Astrocyte of the hippocampus (primary cell): ENCODE results near the gene THADA.

Experiments
- DNase-seq: peaks from one replicate; pipeline ENCODE4 v3.0.0; 2011; ENCODE audit warnings: low read depth, low spot score

Gene THADA

DNA sequence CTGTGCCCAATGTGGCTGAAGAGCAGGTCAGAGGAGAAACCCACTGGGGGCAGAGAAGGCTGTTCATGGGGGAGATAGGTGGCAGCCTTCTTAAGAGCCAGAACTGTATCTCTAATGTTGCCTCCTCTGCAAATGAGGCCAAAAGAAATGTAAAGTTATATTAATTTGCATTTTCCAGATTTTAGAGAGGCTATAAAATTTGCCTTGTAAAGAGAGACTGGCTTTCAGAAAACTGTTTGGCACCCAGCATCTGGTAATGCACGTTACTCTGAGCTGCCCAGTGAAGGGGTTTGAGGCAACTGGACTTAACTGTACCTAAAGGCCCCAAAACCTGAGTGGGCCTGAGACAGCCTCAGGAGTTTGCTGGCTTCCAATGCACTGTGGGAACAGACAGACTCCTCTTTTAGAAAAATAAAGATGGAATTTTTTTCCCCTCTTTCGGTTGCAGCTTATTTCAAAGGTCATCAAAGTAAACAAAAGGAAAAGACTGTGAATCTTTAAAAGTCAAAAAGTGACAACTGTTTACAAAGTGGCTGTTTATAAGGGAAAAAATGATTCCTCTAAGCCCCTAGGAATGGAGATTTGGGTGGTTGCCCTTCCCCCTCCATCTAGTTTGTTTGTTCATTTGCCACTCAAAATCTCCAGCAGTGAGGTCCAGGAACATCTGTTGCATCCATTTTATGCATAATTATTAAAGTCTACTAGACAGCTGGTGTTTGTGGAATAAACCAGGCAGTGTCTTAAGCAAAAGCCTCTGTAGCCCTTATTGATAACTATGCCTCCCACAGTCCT lies 237.2 kb downstream of the THADA start:
- no peak for DNase-seq

DNA sequence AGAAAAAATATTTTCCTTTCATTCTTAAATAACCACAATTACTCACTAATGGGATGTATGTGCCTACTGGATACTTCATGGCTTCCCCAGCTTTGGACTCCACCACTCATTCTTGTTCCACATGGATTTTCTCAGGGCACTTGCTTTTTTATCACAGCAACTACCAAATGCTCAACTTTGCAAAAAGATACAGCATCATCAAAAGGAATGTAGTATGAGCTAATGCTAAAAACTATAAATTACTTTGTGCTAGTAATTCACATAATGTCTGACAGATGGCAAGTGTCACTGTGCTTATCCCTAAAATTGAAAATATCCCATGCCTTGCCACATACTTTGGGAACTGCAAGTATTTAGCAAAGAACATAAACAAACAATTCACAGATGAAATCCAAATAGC lies 239.1 kb downstream of the THADA start:
- DNase-seq: peak; percentile 57

DNA sequence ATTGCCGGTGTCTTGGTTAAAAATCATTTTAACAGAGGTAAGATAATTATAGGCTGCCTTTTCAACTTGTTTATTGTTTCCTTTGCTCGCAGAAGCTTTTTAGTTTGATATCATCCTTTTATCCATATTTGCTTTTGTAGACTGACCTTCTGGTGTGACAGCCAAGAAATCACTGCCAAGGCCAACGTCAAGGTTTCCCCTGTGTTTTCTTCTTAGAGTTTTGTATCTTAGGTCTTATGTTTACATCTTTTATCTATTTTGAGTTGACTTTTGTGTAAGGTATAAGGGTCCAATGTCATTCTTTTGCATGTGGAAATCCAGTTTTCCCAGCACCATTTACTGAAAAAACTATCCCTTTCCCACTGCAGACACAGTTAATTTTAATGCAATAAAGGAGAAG lies 240.4 kb downstream of the THADA start:
- DNase-seq: no peak

DNA sequence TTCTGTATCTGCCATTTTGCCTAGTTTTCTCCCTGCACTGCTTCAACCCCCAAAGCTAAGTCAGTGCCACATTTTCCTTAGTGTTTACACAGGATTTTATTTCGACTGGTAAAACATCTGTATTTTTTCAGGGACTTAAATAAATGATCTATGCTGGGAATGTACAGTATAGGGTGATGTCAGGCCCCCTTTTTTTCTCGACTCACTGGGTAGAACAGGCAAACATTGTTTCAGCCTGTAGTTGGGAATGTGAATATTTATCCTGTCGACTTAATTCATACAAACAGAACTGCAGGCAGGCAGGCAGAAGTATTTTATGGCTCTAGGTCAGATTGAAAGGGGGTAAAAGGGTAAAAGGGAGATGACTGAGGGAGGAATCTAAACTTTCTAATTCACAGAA lies 245.9 kb downstream of the THADA start:
- DNase-seq: peak; percentile 39

DNA sequence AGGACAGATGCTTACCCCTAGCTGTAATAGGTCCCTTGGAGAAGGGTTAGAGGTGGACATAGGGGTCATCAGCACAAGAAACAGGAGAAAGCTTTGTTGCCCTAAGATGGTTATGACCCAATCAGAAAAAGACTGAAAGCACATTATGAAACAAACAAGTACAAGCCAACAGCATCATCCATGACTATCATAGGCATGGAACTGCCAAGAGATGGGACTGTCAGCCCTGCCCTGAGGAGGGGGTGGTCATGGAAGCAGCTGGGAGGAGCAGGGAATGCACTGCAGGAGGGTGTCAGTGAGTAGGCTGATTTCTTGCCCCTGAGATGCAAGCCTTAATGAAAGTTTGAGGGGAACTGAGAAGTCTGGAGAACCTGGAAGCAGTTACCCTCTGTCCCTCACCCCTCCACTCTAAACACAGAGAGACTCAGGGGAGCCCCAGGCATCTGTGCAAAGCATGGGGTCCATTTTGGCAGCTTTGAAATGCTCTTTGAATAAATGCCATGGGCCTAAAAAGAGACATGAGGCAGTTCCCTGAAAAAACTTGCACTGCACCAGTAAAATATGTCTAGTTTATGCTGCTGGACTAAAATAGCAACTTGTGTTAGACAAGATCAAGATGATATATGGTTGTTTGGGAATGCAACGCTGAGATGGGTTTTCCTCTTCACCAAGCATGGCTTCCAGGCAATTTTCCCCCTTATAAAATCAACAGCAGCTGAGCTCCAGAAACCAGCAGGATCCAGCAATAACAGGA lies 246.8 kb downstream of the THADA start:
- no peak for DNase-seq

DNA sequence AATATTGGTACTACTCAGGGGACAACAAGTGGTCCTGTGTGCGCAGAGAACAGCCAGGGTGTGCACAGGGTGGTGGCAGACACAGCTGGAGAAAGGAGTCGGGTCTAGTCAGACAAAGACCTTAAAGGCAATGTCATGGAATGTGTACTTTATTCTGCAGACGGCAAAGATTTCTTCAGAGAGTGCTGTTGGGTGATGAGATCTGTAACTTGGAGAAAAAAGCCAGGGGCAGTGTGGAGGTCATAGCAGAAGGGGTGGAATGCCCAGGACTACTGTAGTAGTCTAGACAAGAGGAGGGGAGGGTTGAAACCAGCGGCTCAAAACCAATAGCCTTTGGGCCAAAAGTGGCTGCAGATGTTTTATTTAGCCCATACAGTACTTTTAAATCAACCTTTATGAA lies 248.1 kb downstream of the THADA start:
- no peak for DNase-seq

DNA sequence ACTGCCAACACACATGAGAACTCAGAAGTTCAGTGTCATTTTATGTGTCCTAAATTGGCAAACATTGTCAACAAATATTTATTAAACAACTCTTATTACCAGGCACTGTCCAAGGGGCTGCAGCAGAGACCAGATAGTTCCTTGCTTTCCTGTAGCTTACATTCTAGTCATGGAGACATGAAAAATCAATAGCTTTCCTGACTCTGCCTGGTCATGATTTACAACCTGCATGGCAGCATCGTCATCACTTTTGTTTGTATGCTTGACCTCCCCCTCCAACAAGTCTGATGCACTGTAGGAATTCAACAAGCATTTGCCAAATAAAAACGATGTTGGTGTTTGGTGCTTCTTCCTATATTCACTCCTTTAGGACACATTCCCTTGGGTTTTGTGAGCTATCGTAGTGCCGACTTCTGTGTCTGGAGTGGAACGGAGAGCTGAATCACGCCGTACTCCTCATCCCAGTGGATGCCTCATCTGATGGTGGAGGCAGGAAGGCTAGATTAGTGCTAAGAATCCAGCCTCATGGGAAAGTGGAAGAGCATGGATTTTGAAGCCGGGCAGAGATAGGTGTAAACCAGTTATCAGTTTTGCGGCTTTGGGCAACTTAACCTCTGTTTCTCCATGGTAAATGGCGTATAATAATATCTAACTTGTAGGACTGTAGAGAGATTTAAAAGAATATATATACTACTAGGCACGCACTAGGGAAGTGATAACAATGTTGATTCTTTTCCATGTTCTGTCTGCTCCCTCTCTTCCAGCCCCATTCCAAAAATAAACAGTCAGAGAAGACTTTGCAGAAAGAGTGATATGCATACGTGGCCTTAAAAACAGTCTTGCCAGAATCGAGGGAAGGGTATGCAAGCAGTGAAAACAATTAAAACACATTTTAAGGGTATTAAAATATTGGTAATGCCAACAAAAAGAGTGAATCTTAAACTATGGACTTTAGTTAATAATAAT lies 249.0 kb downstream of the THADA start:
- DNase-seq: no peak

DNA sequence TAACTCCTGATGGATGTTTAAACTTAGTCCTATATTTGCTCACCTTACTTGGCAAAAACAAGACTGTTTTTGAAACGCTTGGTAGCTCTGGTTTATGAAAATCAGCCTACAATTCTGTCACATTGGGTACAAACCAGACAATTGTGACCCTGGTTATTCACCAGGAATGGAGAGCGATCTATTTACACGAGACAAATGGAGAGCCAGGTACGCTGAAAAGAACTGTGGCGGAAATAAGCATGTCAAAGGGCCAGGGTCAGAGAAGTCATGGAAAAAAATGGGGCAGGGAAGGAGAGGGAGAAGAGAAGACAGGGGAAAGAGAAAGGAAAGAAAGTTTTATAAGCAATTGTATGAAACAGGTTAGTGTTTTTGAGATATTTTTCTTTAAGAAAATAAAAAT lies 250.0 kb downstream of the THADA start:
- no peak for DNase-seq

DNA sequence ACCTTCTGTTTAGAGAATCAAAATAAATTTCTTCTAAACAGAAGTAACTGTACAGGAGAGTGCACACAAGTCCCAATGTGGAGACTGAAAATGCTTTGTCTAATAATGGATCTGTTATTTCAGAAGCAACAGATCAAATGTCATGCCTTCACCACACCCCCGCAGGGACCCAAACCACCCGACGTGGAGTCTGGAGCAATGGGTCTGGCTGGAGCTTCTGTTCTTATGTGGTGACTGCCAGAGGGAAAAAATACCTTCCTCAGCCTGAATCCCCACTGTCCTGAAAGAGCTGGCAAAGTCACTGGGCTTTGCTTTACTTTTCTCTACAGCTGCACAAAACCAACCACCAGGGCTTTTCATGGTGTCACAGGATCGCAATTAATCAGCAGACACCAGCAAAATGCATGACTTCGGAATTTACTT lies 250.4 kb downstream of the THADA start:
- DNase-seq: peak; percentile 79

DNA sequence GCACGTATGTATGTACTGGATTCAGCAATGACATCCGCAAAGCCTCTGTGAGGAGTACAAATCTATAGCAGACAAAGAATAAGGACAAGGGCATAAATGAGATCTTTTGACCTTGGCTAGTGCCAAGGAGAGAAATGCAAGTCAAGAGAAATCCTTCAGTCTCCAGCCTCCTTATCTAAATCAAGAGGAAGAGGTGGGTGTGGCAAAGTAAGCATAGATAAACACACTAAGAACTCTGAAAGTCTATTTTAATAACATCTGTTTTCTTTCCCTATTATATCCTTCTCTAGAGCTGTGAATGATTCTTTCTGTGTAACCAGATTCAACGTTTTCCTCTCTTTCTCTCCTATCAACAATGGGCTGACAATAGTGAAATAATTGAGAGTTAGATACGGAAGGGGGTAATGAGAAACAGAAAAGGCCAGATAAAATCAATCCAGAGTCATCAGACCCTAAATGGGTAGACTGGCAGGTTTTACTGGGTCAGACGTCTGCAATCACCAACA lies 250.9 kb downstream of the THADA start:
- no peak for DNase-seq

DNA sequence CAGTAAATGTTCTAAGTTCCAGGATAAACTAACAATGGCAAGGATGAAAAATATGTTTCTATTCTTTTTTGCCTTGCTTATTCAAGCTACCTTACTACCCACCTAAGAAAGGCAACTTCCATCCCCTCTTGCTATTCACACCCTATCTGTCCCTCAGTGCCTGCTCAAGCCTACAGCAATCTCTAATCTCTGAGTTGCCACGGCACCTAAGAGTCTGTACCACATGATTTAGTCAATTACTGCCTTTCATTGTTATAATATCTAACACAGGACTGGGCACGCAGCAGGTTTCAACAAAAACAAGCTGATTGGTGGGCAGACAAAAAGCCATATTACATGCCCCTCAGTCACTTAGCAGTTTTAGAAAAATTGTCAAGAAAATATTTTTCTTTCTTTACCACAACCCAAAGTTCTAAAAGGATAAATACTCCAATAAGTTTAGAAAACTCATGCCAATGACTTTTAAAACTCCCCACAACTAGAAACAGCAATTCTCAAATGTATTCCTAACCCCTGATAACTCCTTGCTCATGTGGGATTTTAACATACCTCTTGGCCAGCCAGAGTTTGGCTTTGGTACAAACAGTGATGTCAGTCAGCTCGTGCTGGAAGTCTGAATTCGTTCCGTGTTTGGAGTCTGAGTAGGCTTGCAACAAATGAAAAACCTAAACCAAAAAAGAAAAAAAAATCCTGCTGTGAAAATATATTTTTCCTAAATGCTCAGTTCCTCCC lies 252.1 kb downstream of the THADA start:
- DNase-seq: peak; percentile 97

DNA sequence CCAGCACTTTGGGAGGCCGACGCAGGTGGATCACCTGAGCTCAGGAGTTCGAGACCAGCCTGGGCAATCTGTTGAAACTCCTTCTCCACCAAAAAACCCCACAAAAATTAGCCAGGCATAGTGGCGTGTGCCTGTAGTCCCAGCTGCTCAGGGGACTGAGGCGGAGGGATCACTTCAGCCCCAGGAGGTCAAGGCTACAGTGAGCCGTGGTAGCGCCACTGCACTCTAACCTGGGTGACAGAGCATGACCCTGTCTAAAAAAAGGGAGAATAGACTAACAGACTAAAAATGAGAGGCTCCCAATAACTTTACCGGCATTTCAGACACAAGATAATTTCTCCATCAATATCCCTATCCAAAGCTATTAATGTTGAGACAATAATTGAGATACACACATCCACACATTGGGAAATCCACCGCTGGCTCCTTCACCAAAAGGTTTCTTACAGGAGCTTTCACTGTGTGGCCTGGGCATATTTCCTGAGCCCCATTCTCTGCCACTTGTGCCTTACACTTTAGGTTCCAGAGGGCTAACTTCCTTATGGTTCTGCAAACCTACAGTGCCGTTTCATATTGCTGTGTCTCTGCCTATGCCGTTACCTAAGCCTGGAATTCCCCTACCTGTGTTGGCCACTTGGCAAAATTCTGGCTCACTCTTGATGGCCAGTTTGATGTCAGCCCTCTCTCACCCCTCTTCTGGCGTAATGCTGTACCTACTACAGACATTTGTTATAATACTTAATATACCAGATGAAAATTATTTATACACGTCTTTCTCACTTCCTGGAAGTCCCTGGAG lies 253.7 kb downstream of the THADA start:
- no peak for DNase-seq

DNA sequence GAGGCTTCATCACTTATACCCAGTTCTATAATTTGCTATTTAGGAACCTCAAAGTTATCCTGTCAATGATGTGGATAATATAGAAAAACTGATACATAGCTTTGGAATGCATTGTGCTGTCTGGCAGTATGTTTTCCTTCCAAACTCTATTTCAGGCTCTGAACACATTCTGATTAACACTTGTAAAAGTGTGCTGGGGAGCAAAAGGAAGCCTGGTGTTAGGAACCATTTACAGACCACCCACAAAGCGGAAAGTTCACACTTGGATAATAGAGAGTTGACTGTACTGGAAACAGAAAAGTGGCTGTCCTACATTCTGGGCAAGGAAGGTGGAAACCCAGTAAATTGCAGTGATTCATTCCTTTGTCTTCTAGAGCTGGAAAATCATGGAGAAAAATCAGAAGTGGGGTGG lies 254.9 kb downstream of the THADA start:
- DNase-seq: peak; percentile 81

DNA sequence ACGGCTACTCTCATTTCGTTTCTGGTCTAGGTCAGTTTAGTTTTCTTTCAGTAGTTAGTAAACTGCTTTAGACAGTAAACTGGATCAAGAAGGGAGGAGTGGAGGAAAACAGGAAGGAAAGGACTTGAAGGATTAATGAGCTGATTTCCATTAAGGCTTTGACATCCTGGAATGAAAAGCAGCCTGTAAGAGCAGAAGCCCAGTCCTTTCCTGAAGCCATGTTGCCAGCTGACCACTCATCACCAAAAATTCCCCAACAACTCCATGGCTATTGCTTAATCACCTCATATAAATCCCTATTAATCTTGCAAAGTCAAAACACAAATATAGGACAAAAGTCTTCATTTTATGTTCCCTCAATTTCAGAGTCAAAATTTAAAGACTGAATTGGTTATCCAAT lies 255.8 kb downstream of the THADA start:
- DNase-seq: peak; percentile 69

DNA sequence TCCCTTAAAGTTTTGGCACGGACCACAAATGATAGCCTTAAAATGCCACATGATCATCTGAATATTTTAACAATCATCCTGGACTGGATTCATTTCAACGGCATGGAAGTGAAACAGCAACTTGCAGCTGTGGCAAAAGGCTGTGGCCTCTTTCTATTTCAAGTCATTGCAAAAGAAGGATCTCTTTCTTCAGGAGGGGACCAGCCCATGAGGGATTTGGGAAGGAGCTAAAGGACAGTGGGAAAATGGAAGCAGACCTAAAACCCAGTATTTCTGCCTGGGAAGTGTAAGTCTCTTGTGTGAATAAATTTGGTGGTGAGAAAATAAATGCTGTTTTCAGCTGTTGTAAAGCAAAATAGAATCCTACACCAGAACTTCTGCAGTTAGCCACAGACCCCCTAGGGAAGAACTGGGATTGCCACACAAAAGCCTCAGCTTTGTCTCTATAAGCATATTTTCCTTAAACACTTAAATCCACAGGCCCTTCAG lies 262.1 kb downstream of the THADA start:
- peak; percentile 34 for DNase-seq

DNA sequence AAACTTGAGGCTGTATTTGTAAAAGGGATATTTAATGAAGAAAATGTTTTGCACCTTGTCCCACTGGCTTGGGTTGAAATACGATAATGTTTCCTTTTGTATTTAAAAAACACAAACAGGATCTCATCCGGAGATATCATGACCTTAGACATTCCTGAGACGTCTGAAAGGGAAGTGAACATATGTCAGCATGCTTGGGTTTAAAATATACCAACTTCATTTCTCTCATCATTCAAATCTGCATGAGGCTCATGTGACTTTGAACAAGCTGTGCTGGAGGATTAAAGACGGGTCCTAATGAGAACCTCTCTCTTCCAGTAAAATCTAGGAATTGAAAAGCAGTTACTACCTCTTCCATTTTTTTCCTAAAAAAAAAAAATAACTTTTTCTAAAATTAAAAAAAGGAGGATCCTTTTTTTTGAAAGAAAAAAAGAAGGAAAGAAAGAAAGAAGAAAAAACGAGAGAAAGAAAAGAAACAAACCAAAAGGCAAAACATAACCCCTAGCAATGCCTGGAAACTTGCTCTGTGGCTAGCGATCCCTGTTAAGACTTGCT lies 262.7 kb downstream of the THADA start:
- DNase-seq: no peak

DNA sequence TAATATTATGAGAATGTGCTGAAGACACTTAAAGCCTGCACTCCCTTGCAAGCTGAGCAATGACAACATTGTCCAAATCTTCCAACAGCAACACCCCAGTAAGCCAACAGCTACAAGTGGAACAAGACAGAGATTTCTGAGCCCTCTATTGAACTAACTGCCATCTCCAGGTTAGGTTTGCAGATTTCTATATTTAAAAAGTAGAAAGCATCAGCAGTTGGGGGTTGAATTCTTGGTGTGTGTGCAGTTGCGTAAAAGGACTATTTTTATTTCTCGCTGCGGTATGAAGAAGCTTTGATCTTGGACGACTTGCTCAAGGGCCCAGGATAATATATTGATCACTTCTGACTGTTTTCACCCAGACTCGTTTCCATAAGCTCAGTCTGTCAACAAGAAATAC lies 263.2 kb downstream of the THADA start:
- no peak for DNase-seq

DNA sequence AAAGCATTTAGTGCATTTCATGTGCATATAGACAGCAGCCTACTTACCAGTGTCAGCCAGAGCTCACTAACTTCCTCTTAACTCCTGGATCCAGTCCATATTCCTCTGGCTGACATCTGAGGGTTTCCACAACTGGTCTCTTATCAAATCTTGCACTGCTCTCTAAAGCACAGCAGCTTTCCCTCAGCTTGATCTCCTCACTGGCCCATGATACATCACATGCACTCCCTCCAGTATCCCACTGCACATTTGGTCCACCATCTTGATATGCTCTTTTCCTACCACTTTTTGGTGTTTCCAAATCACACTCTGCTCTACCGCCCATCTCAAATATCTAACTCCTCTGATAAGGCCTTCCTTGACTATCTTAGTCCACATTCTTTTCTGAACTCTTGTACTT lies 264.4 kb downstream of the THADA start:
- no peak for DNase-seq

DNA sequence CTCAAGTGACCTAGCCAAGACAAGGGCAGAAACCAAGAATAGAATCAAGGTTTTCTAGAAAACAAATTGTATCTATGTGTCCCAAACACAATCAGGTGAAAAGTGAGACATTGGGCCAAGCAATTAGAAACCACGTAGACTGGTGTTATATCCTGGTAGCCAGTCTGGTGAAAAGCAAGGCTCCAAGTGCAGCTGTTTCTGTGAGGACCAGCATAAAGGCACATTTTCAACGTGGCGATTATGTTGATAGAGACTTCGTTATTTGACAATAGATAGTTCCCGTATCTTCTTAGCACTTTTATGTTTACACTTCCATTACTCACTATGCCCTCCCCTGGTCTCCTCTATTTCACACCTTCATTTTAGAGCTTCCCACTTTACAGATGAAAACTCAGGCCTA lies 266.2 kb downstream of the THADA start:
- no peak for DNase-seq

DNA sequence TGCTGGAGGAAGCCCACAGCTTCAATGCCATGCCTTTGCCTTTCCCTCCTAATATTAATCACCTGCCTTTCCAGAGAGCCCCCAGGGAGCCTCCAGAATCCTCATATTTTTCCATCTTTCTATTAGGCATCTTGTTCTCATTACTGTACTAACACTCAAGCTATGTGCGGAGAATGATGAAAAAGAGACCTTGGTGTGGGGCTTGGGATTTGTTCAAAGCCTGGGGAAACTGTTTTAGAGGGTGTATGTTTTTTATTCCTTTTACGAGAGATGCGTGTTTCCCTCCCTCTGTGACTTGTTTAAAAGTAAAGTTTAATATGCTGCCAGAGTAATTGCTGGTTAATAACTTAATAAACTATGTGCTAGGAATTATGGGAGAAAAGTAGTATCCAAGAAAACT lies 267.0 kb downstream of the THADA start:
- no peak for DNase-seq
